Psoas muscle (tissue), 8 donors: ENCODE results near the gene PNPLA5. TPM values are rescaled to one million over a fixed set of nuclear protein-coding genes. Genes with fewer than 3 reads are reported as not detected.
A peak's percentile ranks its signal among the peaks of the same experiment; 100 is the strongest.

Source experiments
- ATAC-seq, 4 donors: fragments of 200-7000 bp; cut with Tn5 transposase; one replicate each; pipeline ENCODE4 v1.9.1; 2020; ENCODE audit warnings: moderate library complexity in 3 of 4, mild to moderate bottlenecking in 2 of 4
- DNase-seq, 2 donors: peaks; one replicate each; pipeline ENCODE4 v3.0.0-alpha.2; 2020
- H3K27ac ChIP-seq: fragments of 200-600 bp; one replicate; pipeline ENCODE4 v1.8.0; 2022
- H3K27me3 ChIP-seq, 3 donors: fragments of 200-600 bp in 1 of 3; one replicate each; pipeline versions ENCODE4 v1.6.1 to v1.8.0; 2013 to 2022; ENCODE audit warnings: low read length in 2 of 3, mild to moderate bottlenecking in 2 of 3, moderate library complexity in 1 of 3; ENCODE audit not compliant: insufficient read depth in 3 of 3
- H3K36me3 ChIP-seq, 2 donors: fragments of 200-600 bp in 1 of 2; one replicate each; pipeline versions ENCODE4 v1.6.1 to v1.8.0; 2013 to 2022; ENCODE audit warnings: low read depth in 1 of 2, mild to moderate bottlenecking in 1 of 2, moderate library complexity in 1 of 2; ENCODE audit not compliant: insufficient read depth in 1 of 2
- H3K4me1 ChIP-seq: fragments of 200-600 bp; one replicate; pipeline ENCODE4 v1.8.0; 2022
- H3K4me3 ChIP-seq: fragments of 200-600 bp; one replicate; pipeline ENCODE4 v1.8.0; 2022; ENCODE audit warnings: mild to moderate bottlenecking
- H3K9me3 ChIP-seq: fragments of 200-600 bp; one replicate; pipeline ENCODE4 v1.8.0; 2022
- WGBS, 3 donors: extraction: QIAGEN DNeasy Blood & Tissue Kit; methylation state at CpG; one replicate each; pipeline versions ENCODE4 v1.1.6 to v1.1.7; 2013; 5-methylcytosine and 5-hydroxymethylcytosine counted together
- intact Hi-C, 2 donors: fragments of 100-400 bp; cut with DNase I; formaldehyde crosslinking; loops; one replicate each; pipeline versions ENCODE4 v1.11.0 to v1.14.2; 2022
- polyA plus RNA-seq, 3 donors: library from polyadenylated mRNA; stranded (reverse); fragments of 200-250 nt; gene quantifications; one replicate each; pipeline ENCODE4 v1.2.3, GENCODE V29; 2013
- total RNA-seq, 4 donors: library from RNA; stranded (reverse); fragmentation: NEBNext Ultra II Directional in 2 of 4; extraction: Animal tissue kit (Norgen Biotek cat#: 25700) in 2 of 4; gene quantifications; one replicate each; pipeline versions ENCODE4 v1.2.1 to v1.2.4, GENCODE V29; 2021 to 2023
- TF ChIP-seq, protein P1 (sequence below): fragments of 200-600 bp; IDR thresholded peaks from one replicate; pipeline ENCODE4 v1.8.0; 2022; ENCODE audit warnings: antibody characterized with exemption
- donor health status: healthy with polysubstance abuse.
- donor health status: DM: no; HTN: no; CAD: no; lungs with moderate emphysema.
- donor health status: Bipolar disorder and iron deficiency.
- donor health status: healthy.
- donor health status: DM: yes; HTN: yes; CAD: no.
- donor health status: DM: no; HTN: no; CAD: no.
- donor health status: DM: no; HTN: no; CAD: no.
- donor health status: DM: yes; HTN: yes; CAD: no.

PNPLA5 gene
- total and polyA plus RNA-seq, 7 donors = 0.01 to 0.18 TPM; not detected in 5

DNA sequence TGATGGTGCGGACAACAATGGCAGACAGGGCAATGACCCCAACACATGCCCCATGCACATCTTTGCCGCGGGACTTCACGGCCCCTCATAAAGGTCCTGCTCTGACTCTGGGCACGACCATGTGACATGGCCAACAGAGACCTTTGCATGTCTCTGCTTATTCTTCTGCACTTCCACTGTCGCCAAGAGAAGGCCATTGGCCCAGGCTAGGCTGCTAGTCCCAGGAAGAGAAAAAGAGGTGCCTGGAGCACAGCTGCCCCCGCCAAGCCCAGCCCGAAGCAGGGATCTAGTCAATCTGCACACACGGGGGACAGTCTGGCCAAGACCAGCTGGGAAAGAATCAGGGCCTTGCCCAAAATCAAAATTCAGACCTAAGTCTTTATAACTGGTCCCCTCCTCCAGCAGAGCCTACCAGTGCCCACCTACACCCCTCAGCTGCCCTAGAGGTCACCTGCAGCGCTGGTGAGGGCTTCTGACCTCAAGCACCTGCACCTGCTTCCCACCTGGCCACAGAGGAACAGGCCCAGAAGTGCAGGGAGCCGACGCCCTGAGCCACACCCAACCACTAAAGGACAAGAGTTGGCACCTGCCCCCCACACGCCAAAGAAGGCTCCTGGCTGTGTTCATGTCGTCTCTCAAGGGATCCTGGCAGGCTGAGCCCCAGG is 37.6 kb downstream of the PNPLA5 start:
- Histone ChIP-seq H3K36me3 (no peaks in the 10 kb centered on the region), H3K4me3 (no peak overlapping the region), H3K4me1 (no peaks in the 10 kb centered on the region), H3K9me3 (no peaks in the 10 kb centered on the region), H3K27ac (no peak overlapping the region), H3K27me3 (peaks cover 0 to 47% (median 4%) of the 10 kb centered on the region in 3 donors)
- intact Hi-C loops = no loop called here
- TF ChIP-seq, protein P1, sequence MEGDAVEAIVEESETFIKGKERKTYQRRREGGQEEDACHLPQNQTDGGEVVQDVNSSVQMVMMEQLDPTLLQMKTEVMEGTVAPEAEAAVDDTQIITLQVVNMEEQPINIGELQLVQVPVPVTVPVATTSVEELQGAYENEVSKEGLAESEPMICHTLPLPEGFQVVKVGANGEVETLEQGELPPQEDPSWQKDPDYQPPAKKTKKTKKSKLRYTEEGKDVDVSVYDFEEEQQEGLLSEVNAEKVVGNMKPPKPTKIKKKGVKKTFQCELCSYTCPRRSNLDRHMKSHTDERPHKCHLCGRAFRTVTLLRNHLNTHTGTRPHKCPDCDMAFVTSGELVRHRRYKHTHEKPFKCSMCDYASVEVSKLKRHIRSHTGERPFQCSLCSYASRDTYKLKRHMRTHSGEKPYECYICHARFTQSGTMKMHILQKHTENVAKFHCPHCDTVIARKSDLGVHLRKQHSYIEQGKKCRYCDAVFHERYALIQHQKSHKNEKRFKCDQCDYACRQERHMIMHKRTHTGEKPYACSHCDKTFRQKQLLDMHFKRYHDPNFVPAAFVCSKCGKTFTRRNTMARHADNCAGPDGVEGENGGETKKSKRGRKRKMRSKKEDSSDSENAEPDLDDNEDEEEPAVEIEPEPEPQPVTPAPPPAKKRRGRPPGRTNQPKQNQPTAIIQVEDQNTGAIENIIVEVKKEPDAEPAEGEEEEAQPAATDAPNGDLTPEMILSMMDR = no peak
- ATAC-seq (no peak), DNase-seq (peak in 1 of 2 donors; percentile 24)
- WGBS, 3 donors = 68 to 85% (median 77%) methylated on average over 14 of the region's 14 CpGs

GRCh38 chr22:43853328-43853931 is 38.4 kb downstream of the PNPLA5 start:
- intact Hi-C loops = no loop called here
- ATAC-seq (no peak), DNase-seq (peak in 1 of 2 donors; percentile 50)
- Histone ChIP-seq H3K4me3 (no peak overlapping the region), H3K9me3 (no peaks in the 10 kb centered on the region), H3K27me3 (peaks cover 0 to 44% (median 4%) of the 10 kb centered on the region in 3 donors), H3K4me1 (no peaks in the 10 kb centered on the region), H3K27ac (no peak overlapping the region), H3K36me3 (no peaks in the 10 kb centered on the region)
- TF ChIP-seq, protein P1 = no peak
- WGBS, 3 donors = 40 to 56% (median 43%) methylated on average over 10 of the region's 10 CpGs

DNA sequence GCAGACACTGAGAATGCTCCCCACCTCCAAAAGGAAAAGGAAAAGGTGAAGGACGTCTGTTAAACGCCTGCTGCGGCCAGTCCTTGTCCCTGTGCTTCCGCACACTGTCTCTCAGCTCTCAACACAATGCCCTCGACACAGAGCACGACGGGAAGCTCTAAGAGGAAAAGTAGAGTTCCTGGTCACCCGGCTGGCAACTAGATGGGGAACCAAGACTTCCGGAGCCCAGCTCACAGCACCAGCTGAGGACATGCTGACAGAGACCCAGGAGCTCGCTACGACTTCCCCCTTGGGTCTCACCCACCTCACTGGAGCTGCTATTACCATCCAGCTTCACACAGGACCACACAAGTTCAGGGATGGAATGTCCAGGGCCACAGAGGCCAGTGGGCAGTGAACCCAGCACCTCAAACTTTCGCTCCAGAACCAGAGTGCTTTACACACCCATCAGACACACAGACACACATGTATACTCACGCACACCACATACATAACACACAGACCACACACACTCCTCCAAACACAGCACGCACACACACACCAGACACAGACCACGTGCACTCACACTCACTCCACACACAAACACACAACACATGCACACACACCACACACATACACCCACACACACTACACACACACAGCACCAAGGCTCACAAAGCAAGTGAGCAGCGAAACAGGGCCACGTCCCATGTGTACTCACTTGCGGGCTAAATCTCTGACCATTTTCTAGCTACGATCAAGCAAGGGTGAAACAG is 39.1 kb downstream of the PNPLA5 start:
- Histone ChIP-seq H3K27ac (no peak overlapping the region), H3K9me3 (no peaks in the 10 kb centered on the region), H3K27me3 (peaks cover 0 to 44% (median 4%) of the 10 kb centered on the region in 3 donors), H3K36me3 (no peaks in the 10 kb centered on the region), H3K4me3 (no peak overlapping the region), H3K4me1 (no peaks in the 10 kb centered on the region)
- ATAC-seq (no peak), DNase-seq (peak in 1 of 2 donors; percentile 52)
- TF ChIP-seq, protein P1 = no peak
- intact Hi-C loops = no loop called here
- WGBS, 3 donors = 64 to 74% (median 68%) methylated on average over 19 of the region's 19 CpGs

DNA sequence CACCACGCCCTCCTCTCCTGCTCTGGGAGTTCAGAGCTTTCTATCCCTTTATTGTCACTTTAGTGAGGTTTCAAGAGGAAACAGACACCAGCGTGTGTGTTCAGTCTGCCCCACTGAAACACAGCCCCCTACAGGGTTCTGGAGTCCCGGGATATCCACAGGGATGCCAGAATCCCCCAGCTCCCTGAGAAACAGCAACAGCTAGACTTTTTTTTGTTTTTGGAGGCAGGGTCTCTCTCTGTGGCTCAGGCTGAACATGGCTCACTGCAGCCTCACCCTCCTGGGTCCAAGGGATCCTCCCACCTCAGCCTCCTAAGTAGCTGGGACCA is 39.9 kb downstream of the PNPLA5 start:
- TF ChIP-seq, protein P1 = no peak
- intact Hi-C loops = no loop called here
- Histone ChIP-seq H3K27me3 (peaks cover 0 to 44% (median 4%) of the 10 kb centered on the region in 3 donors), H3K4me3 (no peak overlapping the region), H3K4me1 (no peaks in the 10 kb centered on the region), H3K9me3 (no peaks in the 10 kb centered on the region), H3K27ac (no peak overlapping the region), H3K36me3 (no peaks in the 10 kb centered on the region)
- no peak for DNase-seq
- 44 to 64% (median 52%) methylated on average over 3 of the region's 3 CpGs for WGBS, 3 donors
- no peak for ATAC-seq
